NOMO-1 treated with dmso at 0.1 percent for 144 hours (cell line): ENCODE results near the gene MID1.

Source experiments
- DNase-seq: peaks from one replicate; lab custom pipeline; 2025; ENCODE audit not compliant: unreplicated experiment; lab: John Stamatoyannopoulos, UW

The MID1 gene

GRCh38 chrX:10578527-10578926 lies 41.9 kb downstream of the MID1 start:
- DNase-seq: no peak

DNA sequence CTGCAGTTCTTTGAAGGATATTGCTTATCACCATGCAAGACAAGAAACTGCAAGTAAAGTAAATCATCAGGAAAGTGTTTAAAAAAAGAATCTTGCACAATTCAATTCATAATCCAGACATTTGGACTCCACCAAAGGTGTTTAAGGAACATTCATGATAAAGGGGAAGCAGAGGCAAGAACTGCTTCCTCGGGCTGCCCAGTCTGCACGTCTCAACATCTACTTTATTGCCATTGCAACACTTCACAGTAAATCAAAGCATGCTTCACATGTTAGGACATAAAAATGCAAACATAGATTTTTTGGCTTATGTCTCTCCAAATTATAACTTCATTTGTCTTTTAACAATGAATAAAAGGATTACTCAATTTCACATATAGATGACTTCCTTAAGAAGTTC lies 42.5 kb downstream of the MID1 start:
- peak; percentile 82 for DNase-seq

DNA sequence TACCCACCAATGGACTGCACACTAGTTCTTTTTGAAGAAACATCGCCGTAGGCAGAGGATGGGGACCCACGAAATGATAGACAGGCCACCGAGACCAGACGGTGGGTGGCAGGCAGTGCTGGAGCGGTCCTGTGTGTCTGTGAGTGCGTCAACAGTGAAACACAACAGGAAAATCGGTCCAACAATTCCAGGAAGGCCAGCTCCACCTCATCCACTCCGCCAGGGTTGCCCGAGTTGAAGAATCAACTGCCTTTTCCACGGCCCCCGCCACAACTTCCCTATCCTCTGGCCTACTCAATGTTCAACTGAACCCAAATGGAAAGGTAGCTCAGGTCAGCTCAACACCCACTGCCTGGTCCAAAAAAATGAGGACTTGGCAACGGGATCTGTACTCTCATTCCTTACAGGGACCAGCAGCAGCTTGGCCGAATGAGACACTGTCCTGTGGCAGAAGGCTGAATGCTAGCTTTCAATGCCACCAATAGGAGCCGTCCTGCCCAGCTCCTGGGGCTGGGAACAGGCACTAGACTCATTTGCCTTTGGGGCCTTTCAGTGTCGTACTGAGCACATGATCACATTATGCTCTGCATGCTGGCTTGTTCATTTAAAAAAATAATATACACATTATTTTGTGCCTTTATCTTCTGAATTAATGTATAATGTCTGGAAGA lies 43.5 kb downstream of the MID1 start:
- no peak for DNase-seq

GRCh38 chrX:10576186-10576585 lies 44.2 kb downstream of the MID1 start:
- no peak for DNase-seq

GRCh38 chrX:10574663-10575062 lies 45.7 kb downstream of the MID1 start:
- DNase-seq: no peak

DNA sequence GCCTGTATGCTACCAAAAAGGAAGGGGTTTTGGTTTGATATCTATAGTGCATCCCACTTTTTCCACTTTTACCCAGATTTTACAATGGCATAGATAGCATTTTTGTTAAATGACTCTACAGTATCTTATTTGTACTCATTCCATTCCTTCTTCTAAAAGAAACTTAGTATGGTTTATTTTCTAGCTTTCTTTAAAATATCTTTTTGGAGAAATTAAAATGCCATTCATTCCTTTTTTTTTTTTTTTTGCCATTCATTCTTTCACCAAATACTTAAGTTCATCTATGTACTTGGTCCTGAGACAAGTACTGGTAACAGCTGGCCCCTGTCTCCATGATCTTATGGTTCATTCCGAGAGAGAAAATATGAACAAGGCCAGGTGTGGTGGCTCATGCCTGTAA lies 49.1 kb downstream of the MID1 start:
- DNase-seq: no peak

DNA sequence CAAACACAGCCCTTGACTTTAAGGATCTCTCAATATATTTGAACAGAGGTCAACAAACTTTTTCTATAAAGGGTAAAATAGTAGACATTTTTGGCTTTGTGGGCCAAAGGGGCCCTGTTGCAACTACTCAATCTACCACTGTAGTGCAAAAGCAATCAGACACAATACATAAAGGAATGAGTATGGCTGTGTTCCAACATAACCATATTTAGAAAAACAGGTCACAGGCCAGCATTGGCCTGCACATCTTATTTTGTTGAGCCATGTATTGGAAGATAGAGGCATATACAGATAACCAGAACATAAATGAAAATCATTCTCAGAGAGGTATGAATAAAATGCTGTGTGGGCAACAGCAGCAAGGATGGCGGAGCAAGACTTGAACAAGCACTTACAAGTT lies 49.8 kb downstream of the MID1 start:
- no peak for DNase-seq

DNA sequence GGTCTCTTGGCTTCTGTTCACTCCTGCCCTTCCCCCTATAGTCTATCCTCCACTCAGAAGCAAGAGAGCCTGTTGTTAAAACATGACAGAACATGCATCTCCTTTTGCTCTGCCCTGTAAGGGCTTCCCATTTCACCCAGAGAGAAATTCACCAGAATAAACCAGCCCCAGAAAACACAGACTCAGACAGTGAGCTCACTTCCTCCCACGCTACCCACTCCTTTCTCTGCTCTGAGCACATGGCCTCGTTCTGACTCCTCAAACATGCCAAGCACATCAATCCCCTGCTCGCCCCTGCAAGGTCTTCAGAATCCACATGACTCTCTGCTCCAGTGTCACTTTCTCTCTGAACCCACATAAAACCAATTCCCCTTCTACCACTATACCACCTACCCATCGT lies 50.4 kb downstream of the MID1 start:
- no peak for DNase-seq

- no peak for DNase-seq
Observed at GRCh38 chrX:10568428-10568827, 52.0 kb downstream of the MID1 start.

DNA sequence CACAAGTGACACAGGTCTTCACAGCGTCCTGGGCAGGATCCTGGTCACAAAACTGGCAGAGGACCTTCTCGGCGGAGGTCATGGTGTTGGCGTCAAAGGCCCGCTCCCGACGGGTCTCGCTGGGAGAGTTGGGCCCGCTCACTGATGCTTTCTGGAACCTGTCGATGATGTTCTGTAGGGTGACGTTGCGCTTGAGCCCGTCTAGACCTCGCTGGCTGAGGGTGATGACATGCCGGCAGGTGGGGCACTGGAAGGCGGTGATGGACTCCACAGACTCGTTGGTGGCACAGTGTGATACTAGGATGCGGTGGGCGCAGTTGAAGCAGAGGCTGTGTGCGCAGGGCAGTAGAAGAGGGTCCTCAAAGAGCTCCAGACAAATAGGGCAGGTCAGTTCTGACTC lies 53.2 kb downstream of the MID1 start:
- no peak for DNase-seq

GRCh38 chrX:10566716-10567097 lies 53.7 kb downstream of the MID1 start:
- DNase-seq: no peak

- no peak for DNase-seq
Observed at GRCh38 chrX:10564484-10564883, 55.9 kb downstream of the MID1 start.

GRCh38 chrX:10557166-10557565 lies 63.2 kb downstream of the MID1 start:
- DNase-seq: no peak

DNA sequence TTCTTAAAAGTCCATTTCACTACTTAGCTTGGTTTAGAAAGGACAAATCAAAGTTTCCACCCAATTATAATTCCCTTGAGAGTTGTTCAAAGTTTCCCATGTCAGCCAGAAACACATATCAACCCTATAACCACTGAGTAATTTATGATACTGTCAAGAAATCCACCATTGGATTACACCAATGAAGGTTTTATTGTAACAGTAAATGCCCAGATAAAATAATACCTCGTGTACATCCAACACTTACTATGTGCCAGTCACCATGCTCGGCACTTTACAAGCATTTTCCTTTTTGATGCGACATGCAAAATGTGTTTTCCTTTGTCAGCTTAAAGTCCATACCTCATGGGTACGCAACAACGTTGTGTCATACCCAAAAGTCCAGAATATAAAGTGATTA lies 64.0 kb downstream of the MID1 start:
- no peak for DNase-seq

- peak; percentile 42 for DNase-seq
Observed at GRCh38 chrX:10555846-10556245, 64.5 kb downstream of the MID1 start.

DNA sequence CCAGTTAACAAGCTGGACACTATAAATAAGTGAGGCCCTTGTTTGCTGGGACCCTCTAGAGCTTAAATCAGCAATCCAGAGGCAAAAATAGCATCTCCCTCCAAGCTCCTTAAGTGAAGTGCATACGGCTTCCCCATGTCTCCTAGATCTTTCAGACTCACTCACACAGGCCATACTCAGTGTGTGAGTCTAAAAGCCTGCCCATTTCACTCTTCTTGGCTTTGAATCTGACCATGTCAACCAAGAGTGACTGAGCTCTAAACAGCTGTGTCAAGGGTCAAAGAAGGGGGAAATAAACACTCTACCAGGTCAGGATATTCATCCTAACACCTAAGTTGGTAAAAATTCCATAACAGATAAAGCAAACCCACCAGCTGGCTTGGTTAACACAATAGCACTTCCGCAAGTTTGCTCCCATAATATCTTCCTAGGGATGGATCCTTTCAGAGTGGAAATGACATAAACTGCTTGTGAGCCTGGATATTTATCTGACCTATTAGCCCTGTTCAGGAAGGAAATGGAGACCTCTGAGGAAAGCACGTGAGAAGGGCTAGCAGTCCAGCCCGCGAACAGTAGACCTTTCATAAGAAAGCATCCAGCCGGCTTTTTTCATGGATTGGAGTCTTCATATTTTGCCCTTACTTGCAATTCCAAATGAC lies 65.6 kb downstream of the MID1 start:
- DNase-seq: no peak

DNA sequence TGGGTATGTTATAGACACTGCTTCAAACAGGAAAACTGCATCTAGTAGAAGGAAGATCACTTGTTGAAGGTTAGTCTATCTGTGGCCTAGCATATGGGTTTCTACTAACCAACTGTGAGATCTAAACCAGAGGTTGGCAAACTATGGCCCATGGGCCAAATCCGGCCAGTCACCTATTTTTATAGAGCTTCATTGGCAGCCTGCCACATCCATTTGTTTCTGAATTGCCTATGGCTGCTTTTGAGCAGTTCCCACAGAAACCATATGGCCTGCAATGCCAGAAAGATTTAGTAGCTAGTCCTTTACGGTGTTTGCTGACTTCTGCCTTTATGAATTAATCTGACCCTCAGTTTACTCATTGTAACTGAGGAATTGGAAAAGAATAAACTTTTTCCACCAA lies 71.1 kb downstream of the MID1 start:
- no peak for DNase-seq

GRCh38 chrX:10548688-10549087 lies 71.7 kb downstream of the MID1 start:
- DNase-seq: no peak

DNA sequence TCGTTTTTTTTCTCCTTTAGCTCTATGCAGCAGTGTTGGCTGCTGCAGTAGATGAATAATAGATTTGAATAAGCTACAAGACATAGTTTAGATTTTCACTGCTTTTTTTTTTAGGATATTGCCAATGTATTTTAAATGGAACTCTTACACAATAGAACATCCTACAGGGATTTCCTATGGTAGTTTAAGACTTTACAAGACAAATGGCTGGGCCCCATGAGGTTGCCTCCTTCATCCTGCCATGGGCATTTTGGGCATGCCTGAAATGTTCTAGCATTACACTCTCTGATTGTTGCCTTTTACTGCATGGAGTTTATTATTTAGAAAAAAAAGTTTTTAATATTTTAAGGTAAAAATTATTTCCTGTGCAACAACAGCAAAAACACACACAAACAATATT lies 74.5 kb downstream of the MID1 start:
- no peak for DNase-seq

GRCh38 chrX:10542586-10542985 lies 77.8 kb downstream of the MID1 start:
- DNase-seq: no peak

- DNase-seq: no peak
Observed at GRCh38 chrX:10538831-10539230, 81.6 kb downstream of the MID1 start.

- DNase-seq: no peak
Observed at GRCh38 chrX:10537308-10537707, 83.1 kb downstream of the MID1 start.

GRCh38 chrX:10536744-10537143 lies 83.6 kb downstream of the MID1 start:
- no peak for DNase-seq
